ENCODE measurements around the gene MET. TPM values are rescaled to one million over a fixed set of nuclear protein-coding genes. Genes with fewer than 3 reads are reported as not detected.

MET gene
- polyA plus RNA-seq, 2 of the 4 experiments (the other 2 are of a cell fraction): 72.3 to 165 TPM

- ATAC-seq (peak in 1 of 2 experiments; percentile 5; a peak in 1 of 6 replicates), FAIRE-seq (peak; percentile 93), DNase-seq (ENCODE audit: low read depth in 1 of 2, low spot score in 1 of 2) (peak in 1 of 2 experiments; percentile 58)
- Histone ChIP-seq H3K27ac (peak overlapping the region; percentile 79 to 98), H3K4me3 (peak overlapping the region; percentile 9; the same call in 1 of the 3 replicates), H3K9me3 (no peaks in the 10 kb centered on the region), H3K4me2 (peak overlapping the region; percentile 96), H3K4me1 (peaks cover 91% of the 10 kb centered on the region)
- ChIA-PET CTCF (interaction anchor here (0.6 to 1.4 kb wide), 2 partner anchors 36 to 66 kb away, joined by 3 read pairs; no protein-coding TSS in a partner anchor), POLR2A (interaction anchor here (1.0 kb wide), 1 partner anchor 9 kb away, joined by 3 read pairs; no protein-coding TSS in a partner anchor)
- 0% methylated on average over 3 of the region's 3 CpGs for WGBS (ENCODE audit: missing lambda C conversion rate)
- TF ChIP-seq, protein P1, sequence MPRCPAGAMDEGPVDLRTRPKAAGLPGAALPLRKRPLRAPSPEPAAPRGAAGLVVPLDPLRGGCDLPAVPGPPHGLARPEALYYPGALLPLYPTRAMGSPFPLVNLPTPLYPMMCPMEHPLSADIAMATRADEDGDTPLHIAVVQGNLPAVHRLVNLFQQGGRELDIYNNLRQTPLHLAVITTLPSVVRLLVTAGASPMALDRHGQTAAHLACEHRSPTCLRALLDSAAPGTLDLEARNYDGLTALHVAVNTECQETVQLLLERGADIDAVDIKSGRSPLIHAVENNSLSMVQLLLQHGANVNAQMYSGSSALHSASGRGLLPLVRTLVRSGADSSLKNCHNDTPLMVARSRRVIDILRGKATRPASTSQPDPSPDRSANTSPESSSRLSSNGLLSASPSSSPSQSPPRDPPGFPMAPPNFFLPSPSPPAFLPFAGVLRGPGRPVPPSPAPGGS (IDR thresholded peaks at IDR 0.05): no peak
- TF ChIP-seq CEBPB (IDR thresholded peaks at IDR 0.05) (peak; percentile 67 to 87; a peak in 3 of 4 replicates), FOSL2 (IDR thresholded peaks at IDR 0.05) (no peak), FOSL2 (CRISPR knock-in tag; IDR thresholded peaks at IDR 0.05) (peak; percentile 60), HOXB5 (CRISPR knock-in tag; IDR thresholded peaks at IDR 0.05) (no peak), ESRRA (IDR thresholded peaks at IDR 0.05; ENCODE audit: borderline replicate concordance, low read length) (no peak), EHF (CRISPR knock-in tag; IDR thresholded peaks at IDR 0.05) (no peak), ZSCAN20 (CRISPR knock-in tag; IDR thresholded peaks at IDR 0.05) (no peak), RCOR1 (IDR thresholded peaks at IDR 0.05; ENCODE audit: low read depth, low read length) (no peak), EP300 (IDR thresholded peaks at IDR 0.05) (peak in 1 of 2 experiments; percentile 15; a peak in 1 of 5 replicates), HOXA7 (CRISPR knock-in tag; IDR thresholded peaks at IDR 0.05) (no peak), PBX3 (IDR thresholded peaks at IDR 0.05) (no peak), RAD21 (conservative IDR thresholded peaks at IDR 0.05 in 1 of 2, IDR thresholded peaks at IDR 0.05 in 1 of 2) (no peak), HES2 (IDR thresholded peaks at IDR 0.05) (no peak), E2F6 (IDR thresholded peaks at IDR 0.05; ENCODE audit: borderline replicate concordance, low read depth) (no peak), KDM1A (IDR thresholded peaks at IDR 0.05; ENCODE audit: low read depth) (no peak), POLR2AphosphoS2 (conservative IDR thresholded peaks at IDR 0.05; ENCODE audit: low read length) (no peak), SREBF2 (IDR thresholded peaks at IDR 0.05) (no peak), FOXS1 (CRISPR knock-in tag; IDR thresholded peaks at IDR 0.05) (no peak), MAFK (IDR thresholded peaks at IDR 0.05; ENCODE audit: partially characterized antibody) (no peak), NFE2L2 (conservative IDR thresholded peaks at IDR 0.05; ENCODE audit: low read length) (no peak), PHF8 (IDR thresholded peaks at IDR 0.05; ENCODE audit: borderline replicate concordance, low read depth) (no peak), MAZ (IDR thresholded peaks at IDR 0.05; ENCODE audit: borderline replicate concordance, low read depth, low read length) (no peak), NR3C1 (IDR thresholded peaks at IDR 0.05) (no peak), ZNF302 (CRISPR knock-in tag; IDR thresholded peaks at IDR 0.05) (no peak), HEYL (CRISPR knock-in tag; IDR thresholded peaks at IDR 0.05) (no peak), HDAC2 (IDR thresholded peaks at IDR 0.05) (no peak), ZC3H11A (IDR thresholded peaks at IDR 0.05) (no peak), GATA3 (IDR thresholded peaks at IDR 0.05; ENCODE audit: borderline replicate concordance) (peak; percentile 62), JUN (IDR thresholded peaks at IDR 0.05) (no peak), RNF2 (IDR thresholded peaks at IDR 0.05; ENCODE audit: borderline replicate concordance, low read depth) (no peak)
- TF ChIP-seq, protein P2, sequence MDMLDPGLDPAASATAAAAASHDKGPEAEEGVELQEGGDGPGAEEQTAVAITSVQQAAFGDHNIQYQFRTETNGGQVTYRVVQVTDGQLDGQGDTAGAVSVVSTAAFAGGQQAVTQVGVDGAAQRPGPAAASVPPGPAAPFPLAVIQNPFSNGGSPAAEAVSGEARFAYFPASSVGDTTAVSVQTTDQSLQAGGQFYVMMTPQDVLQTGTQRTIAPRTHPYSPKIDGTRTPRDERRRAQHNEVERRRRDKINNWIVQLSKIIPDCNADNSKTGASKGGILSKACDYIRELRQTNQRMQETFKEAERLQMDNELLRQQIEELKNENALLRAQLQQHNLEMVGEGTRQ (IDR thresholded peaks at IDR 0.05): no peak
- TF ChIP-seq, protein P3, sequence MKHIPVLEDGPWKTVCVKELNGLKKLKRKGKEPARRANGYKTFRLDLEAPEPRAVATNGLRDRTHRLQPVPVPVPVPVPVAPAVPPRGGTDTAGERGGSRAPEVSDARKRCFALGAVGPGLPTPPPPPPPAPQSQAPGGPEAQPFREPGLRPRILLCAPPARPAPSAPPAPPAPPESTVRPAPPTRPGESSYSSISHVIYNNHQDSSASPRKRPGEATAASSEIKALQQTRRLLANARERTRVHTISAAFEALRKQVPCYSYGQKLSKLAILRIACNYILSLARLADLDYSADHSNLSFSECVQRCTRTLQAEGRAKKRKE (CRISPR knock-in tag; IDR thresholded peaks at IDR 0.05; ENCODE audit: low read depth): no peak
- TF ChIP-seq, protein P4, sequence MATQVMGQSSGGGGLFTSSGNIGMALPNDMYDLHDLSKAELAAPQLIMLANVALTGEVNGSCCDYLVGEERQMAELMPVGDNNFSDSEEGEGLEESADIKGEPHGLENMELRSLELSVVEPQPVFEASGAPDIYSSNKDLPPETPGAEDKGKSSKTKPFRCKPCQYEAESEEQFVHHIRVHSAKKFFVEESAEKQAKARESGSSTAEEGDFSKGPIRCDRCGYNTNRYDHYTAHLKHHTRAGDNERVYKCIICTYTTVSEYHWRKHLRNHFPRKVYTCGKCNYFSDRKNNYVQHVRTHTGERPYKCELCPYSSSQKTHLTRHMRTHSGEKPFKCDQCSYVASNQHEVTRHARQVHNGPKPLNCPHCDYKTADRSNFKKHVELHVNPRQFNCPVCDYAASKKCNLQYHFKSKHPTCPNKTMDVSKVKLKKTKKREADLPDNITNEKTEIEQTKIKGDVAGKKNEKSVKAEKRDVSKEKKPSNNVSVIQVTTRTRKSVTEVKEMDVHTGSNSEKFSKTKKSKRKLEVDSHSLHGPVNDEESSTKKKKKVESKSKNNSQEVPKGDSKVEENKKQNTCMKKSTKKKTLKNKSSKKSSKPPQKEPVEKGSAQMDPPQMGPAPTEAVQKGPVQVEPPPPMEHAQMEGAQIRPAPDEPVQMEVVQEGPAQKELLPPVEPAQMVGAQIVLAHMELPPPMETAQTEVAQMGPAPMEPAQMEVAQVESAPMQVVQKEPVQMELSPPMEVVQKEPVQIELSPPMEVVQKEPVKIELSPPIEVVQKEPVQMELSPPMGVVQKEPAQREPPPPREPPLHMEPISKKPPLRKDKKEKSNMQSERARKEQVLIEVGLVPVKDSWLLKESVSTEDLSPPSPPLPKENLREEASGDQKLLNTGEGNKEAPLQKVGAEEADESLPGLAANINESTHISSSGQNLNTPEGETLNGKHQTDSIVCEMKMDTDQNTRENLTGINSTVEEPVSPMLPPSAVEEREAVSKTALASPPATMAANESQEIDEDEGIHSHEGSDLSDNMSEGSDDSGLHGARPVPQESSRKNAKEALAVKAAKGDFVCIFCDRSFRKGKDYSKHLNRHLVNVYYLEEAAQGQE (IDR thresholded peaks at IDR 0.05): no peak
Observed at GRCh38 chr7:116710764-116711452, 38.9 kb downstream of the MET start.

Measured in A549 (cell line).